DOHH2 (cell line): ENCODE measurements around the gene ABCD3.

Experiments used
- EZH2phosphoT487 ChIP-seq: fragments of 200-600 bp; sonication (generic); IDR thresholded peaks from 2 replicates; pipeline ENCODE4 v1.6.1; 2017; ENCODE audit warnings: borderline replicate concordance, mild to moderate bottlenecking, antibody characterized with exemption, low read length, moderate library complexity, mixed read lengths
- TF ChIP-seq, protein P1 (sequence below): fragments of 200-600 bp; sonication (generic); IDR thresholded peaks from one replicate; pipeline ENCODE4 v1.5.1; 2014; ENCODE audit warnings: antibody characterized with exemption, mild to moderate bottlenecking, low read depth, low read length; ENCODE audit not compliant: poor library complexity, severe bottlenecking

DNA sequence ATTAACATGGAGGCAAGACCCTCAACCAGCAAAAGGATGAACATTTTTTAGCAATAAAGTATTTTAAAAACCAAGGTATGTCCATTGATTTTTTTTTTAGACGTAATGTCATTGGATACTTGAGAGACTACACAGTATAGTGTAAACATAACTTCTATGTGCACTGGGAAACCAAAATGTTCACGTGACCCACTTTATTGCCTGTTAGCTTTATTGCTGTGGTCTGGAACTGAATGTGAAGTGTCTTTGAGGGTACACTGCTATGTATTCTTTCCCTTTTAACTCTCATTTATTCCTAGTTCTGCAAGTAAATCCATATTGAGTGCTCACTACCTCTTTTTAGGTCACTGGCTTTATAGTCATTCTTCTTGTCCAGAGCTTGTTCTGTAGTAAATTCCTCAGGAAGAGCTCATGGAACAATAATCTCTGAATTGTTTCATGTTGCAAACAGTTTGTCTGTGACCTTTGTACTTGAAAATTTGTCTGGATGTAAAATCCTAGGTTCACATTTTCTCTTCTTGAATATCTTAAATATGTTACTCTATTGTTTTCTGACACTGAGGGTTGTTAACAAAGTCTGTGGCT is 20.6 kb downstream of the ABCD3 start:
- TF ChIP-seq, protein P1, sequence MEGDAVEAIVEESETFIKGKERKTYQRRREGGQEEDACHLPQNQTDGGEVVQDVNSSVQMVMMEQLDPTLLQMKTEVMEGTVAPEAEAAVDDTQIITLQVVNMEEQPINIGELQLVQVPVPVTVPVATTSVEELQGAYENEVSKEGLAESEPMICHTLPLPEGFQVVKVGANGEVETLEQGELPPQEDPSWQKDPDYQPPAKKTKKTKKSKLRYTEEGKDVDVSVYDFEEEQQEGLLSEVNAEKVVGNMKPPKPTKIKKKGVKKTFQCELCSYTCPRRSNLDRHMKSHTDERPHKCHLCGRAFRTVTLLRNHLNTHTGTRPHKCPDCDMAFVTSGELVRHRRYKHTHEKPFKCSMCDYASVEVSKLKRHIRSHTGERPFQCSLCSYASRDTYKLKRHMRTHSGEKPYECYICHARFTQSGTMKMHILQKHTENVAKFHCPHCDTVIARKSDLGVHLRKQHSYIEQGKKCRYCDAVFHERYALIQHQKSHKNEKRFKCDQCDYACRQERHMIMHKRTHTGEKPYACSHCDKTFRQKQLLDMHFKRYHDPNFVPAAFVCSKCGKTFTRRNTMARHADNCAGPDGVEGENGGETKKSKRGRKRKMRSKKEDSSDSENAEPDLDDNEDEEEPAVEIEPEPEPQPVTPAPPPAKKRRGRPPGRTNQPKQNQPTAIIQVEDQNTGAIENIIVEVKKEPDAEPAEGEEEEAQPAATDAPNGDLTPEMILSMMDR, result no peak
- no peak for TF ChIP-seq EZH2phosphoT487
